ENCODE measurements around the gene STK11IP.
A peak's percentile ranks its signal among the peaks of the same experiment; 100 is the strongest.

The STK11IP gene

GRCh38 chr2:219624565-219624964, 26.9 kb downstream of the STK11IP start:
- no peak for DNase-seq

- DNase-seq, result no peak
These were observed 27.5 kb downstream of the STK11IP start for GRCh38 chr2:219625179-219625578.

- DNase-seq, result no peak
These were observed 28.9 kb downstream of the STK11IP start for GRCh38 chr2:219626540-219626939.

- DNase-seq, result no peak
These were observed 29.7 kb downstream of the STK11IP start, which contains the start of gene SLC4A3 for GRCh38 chr2:219627103-219628100. TSS of gene SLC4A3 (plus strand) at chr2:219627630. CDS start at chr2:219627993, 363 bp downstream.

- no peak for DNase-seq
These were observed 30.8 kb downstream of the STK11IP start for GRCh38 chr2:219628235-219628985.

- DNase-seq, result no peak
These were observed 31.6 kb downstream of the STK11IP start for GRCh38 chr2:219628986-219629901.

- no peak for DNase-seq
These were observed 32.5 kb downstream of the STK11IP start for GRCh38 chr2:219629976-219630695.

- no peak for DNase-seq
These were observed 33.2 kb downstream of the STK11IP start for GRCh38 chr2:219630770-219631405.

- DNase-seq, result peak in 1 of 2 experiments; percentile 20
These were observed 33.8 kb downstream of the STK11IP start for GRCh38 chr2:219631406-219631891.

- DNase-seq, result no peak
These were observed 34.5 kb downstream of the STK11IP start for GRCh38 chr2:219631904-219632759.

GRCh38 chr2:219632760-219633105, 35.1 kb downstream of the STK11IP start:
- no peak for DNase-seq

- DNase-seq, result no peak
These were observed 35.8 kb downstream of the STK11IP start for GRCh38 chr2:219633276-219634065.

GRCh38 chr2:219634171-219634940, 36.7 kb downstream of the STK11IP start:
- no peak for DNase-seq

- no peak for DNase-seq
These were observed 37.5 kb downstream of the STK11IP start for GRCh38 chr2:219634951-219635751.

- DNase-seq, result no peak
These were observed 38.7 kb downstream of the STK11IP start for GRCh38 chr2:219636144-219636915.

- no peak for DNase-seq
These were observed 39.5 kb downstream of the STK11IP start for GRCh38 chr2:219636941-219637841.

Data from stimulated activated CD4-positive, alpha-beta T cell treated with anti-CD3 and anti-CD28 coated beads, Interleukin-4, amount 100 ng/mL, for 4 hours (primary cell).